Suprapubic skin (tissue), 3 donors: Measurements from ENCODE around the gene LPP.

Experiments
- CTCF ChIP-seq, 2 donors: fragments of 200-600 bp in 1 of 2; fragments of 450-650 bp in 1 of 2; sonication (generic) in 1 of 2; IDR thresholded peaks; one replicate each; pipeline ENCODE4 v1.5.1; 2016 to 2019; ENCODE audit warnings: antibody characterized with exemption in 2 of 2, mild to moderate bottlenecking in 1 of 2, moderate library complexity in 1 of 2
- EP300 ChIP-seq: sonication (generic); formaldehyde crosslinking; IDR thresholded peaks from one replicate; pipeline ENCODE4 v1.6.1; 2017; ENCODE audit warnings: antibody characterized with exemption
- POLR2A ChIP-seq, 2 donors: fragments of 450-650 bp; IDR thresholded peaks; one replicate each; pipeline ENCODE4 v1.6.1; 2017; ENCODE audit warnings: antibody characterized with exemption in 2 of 2, mild to moderate bottlenecking in 2 of 2, moderate library complexity in 2 of 2

GRCh38 chr3:188842639-188843038 is 688.7 kb downstream of the LPP start:
- TF ChIP-seq EP300 (no peak), CTCF (IDR thresholded peaks at IDR 0.05) (no peak), POLR2A (IDR thresholded peaks at IDR 0.05) (no peak)
